GM18519 (cell line): ENCODE results near the gene SLC25A45.
"Not testable (repeated sequence)": the region's sequence is repeated elsewhere in the genome, so short reads cannot be mapped to it uniquely, and the experiment has no call there.

Experiments used
- ATAC-seq: cut with Tn5 transposase; IDR thresholded peaks from one replicate; pipeline ENCODE4 v1.9.1; 2021; ENCODE audit warnings: mild to moderate bottlenecking, moderate library complexity; ENCODE audit not compliant: unreplicated experiment, low FRiP score

SLC25A45 gene

DNA sequence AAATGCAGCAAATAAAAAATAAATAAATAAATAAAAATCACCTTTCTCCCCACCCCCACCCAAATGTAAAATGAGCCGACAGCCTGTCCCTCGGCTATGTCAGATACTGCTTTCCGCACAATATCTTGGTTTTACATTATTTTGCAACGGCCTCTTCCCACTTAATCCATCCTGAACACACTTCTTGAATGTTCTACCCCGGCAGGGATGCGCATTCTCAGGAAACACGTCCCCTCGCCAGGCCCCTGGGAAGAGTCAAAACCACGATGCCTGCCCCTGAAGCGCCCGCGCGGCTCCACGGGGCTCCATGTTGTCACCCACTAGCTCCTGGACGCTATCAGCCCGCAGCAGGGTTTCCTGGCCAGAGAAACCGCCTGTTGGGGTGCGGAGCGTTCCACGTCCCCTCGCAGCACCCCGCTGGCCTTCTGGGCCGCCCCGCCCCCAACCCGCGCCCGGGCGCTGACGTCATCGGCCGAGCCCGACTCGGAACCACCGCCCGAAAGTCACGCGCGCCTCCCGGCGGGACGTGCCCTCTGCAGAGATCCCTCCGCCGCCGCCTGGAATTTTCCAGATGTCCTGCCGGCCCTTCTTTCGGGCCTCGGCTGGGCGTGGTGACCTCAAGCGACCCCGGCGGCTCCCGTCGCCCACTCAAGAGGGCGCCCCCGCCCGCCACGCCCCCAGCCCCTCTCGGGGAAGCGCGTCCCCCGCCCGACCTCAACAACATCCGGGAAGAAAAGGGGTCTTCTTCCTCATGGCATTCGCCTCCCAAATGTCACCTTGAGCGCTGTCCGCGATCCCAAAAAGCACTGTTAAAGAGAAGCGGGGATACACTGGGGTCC is 39.6 kb upstream of the SLC25A45 start:
- no peak for ATAC-seq

DNA sequence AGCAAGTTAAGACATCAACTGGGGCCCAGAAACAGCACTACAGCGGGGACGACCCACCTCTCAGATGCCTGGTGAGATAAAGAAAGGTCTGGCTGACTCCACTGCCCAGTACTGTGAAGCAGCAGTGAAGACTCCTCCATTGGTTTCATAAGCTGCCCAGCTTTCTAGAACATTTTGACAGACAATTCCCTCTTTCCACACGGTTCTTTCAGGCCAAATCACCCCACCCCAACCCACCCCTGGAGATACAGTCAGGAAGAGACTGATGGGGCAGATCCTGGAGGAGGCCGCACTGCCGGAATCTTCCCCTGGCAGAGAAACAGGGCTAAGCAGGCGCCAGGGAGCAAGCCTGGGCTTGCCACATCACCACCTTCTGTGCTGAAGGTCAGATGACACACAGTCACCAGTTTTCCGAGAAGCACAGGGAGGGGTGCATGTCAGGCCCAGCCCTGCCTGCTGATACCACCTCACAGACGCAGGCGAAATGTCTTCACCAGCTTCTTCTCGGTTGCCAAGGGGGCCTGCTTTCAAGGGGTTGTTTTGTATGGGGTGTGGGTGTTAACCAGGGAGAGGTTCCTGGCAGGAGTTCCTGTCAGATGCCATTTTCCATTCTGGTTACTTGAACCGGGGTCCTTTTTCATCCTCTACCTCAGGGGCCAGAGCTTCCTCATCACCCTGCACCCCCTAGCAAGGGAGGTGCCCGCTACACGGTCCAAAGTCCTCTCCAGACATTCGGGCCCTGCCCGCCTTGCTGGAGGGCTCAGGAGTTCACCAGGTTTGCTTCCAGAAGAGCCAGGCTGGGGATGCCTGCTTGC is 38.7 kb upstream of the SLC25A45 start:
- no peak for ATAC-seq

DNA sequence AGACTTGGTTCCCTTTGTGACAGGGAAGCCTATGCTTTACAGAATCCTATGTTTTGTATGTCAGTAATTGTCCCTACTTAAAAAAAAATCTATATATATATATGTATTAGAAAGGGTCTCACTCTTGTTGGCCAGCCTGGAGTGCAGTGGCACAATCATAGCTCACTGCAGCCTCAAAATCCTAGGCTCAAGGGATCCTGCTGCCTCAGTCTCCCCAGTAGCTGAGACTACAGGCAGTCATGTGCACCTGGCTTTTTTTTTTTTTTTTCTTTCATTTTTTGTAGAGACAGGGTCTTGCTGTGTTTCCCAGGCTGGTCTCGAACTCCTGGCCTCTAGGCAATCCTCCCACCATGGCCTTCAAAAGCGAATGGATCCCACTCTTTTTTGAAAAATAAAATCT is 38.1 kb upstream of the SLC25A45 start:
- no peak for ATAC-seq

DNA sequence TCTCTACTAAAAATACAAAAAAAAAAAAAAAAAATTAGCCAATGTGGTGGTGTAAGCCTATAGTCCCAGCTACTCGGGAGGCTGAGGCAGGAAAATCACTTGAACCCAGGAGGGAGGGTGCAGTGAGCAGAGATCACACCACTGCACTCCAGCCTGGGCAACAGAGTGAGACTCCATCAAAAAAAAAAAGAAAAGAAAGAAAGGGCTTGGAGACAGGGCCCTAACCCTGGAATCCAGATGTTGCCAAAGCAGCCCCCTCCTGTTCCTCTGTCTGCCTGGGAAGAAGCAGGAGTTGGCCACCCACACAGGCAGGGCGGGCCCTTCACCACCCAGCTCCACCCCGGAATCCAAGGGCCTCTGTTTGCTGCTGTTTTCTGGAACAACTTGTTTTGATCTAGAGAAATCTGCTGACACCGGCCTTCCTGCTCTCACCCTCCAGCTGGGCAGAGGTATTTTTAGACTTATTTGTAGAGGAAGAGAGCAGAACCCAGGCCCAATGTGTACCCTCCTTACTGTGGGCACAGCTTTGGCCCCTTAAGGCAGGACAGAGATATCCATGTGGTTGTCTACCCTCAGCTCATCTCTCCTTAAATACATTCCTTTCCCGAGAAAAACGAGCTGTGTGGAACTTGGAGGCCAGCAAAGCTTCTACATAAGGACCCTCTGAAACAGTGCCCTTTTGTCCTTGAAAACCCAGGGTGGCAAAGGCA is 37.5 kb upstream of the SLC25A45 start:
- no peak for ATAC-seq

DNA sequence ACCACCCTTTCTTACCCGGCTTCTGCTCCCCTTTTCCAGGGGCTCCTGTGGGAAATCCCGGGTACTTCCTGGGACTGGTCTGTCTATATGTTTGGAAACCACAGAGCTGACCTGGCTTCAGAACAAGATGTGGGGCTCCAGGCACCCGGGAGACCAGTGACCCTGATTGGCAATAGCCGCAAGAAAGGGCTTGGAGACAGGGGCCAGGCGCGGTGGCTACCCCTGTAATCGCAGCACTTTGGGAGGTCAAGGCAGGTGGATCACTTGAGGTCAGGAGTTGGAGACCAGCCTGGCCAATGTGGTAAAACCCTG is 37.0 kb upstream of the SLC25A45 start:
- no peak for ATAC-seq

DNA sequence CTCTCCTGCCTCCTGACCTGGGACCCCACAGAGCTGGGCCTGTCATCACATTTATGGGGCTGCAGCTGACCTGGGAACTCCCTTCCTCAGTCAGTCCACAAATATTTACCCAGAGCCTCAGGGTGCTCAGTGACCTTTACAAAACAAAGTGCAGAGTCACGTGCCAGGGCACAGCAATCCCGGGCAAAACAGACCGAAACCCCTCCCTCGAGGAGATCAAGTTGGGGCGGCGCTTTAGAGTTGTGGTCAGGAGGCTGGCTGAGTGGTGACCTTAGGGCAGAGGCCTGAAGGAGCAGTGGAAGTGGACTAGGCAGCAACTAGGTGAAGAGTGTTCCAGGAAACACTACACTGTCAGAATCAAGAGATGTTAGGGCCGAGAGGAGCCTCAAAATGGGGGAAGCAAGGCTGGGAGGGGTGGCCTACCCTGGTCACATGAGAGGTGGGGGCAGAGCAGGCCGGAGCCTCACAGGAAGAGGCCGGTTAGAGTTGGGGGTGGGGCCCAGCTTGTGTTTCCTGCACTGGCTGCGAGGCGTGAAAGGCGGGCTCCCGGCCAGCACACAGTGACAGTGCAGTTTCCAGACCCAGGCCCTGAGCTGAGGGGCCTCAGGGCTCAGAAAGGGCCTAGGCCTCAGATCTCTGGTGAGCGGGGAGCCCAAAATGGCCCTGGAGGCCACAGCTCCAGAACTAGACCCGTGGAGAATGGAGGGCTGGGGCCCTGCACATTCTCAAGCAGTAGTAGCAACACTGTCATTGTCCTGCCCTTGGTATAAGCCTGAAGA is 36.4 kb upstream of the SLC25A45 start:
- no peak for ATAC-seq

DNA sequence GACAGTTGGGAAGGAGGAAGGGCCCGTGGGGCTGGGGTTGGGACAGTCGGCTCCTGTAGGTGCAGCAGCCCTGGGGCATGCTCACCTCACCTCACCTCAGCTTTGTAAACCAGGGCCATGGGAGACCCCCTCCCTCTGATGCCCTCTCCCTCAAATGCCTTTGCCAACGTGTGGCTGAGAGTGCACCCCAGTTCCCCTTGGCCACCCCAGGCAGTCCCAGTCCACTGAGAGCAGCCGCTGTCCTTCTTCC is 35.9 kb upstream of the SLC25A45 start:
- ATAC-seq: no peak

DNA sequence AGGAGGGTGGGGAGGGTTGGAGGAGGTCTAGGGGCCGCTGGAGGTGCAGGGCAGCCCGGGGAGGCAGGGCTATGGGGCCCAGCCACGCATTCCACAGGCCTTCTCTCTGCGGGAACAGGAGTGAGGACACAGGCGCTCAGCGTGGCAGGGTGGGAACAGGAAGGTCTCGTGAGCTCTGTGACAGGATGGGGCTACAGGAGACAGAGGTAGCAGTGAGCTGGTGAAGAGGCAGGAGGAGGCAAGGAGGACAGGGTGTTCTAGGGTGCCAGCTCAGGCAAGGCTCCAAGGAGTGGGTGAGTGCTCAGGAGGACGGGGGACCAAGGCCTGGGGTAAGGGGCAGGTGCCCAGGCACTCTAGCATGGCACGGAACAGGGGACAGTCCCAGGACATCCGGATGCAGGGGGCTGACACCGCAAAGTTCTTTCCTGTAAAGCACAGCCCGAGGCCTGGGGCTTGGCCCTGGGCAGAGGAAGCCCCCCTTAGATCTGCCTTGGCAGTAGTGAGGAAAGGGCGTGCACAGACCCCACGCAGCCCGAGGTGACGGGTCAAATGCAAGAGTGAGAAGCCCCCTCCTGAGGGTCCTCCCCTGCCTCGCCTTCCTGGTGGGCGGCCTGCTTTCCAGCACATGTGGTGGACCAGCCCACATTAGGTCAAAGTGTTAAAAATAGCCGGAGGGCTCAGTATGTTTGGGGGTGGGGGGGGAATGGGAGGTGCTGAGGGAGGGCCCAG is 35.4 kb upstream of the SLC25A45 start:
- ATAC-seq: no peak

DNA sequence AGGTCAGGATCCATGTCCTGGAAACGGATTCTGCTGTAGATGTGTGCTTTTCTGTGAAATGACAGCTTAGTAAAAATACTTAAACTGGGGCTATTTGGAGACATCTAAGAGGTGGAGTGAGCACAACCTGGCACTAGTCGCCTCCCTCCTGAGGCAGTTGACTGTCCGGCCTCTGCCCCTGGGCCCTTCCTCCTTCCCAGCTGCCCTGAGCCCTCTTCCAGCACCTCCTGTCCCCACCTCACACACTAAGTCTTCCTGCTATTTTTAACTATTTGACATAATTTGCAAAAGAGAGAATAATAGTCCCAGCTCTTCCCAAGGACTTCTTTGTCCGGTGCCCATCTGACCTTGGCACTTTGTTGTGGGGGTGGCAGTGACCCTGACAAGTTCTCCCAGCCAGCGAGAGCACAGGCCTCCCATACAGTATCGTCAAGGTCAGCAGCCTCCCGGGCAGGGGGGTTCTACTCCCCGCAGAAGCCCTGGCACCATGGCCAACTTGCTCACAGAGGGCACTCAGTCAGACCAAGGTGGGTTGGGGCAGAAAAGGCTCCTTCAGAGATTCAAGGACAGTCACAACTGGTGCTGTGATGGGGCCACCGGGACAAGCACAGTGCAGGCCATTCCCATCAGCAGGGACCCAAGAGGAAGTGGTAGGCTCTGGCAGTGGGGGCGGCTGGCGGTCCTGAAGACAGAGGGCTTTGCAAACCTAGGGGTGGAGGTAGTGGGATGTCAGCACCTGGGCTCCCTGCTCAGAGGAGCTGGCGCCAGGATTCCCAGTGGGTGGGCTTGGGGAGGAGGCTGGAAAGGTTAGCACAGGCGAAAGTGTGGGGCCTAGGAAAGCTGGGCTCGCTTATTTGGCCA is 34.6 kb upstream of the SLC25A45 start:
- no peak for ATAC-seq

DNA sequence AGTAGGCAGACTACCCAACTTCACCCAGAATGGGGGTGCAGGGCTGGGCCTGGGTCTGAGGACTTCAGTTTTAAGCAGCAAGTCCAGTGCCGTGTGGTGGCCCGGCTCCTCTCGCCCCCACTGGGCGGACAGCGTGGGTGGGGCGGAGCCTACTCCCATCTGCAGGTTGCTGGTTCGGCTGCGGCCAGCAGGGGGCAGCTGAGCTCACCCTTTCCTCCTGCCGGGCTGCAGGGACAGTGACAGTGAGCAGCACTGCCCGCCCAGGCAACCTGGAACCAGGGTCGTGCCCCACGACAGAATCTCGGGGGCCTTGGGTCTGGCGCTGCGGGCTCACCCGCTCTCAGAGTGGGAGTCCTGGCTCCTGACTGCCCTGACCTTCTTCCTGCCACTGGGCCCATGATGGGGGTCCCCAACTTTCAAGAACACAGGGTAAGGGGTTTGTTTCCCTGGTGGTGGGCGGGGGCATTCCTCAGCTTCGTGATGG is 33.9 kb upstream of the SLC25A45 start:
- ATAC-seq: no peak

DNA sequence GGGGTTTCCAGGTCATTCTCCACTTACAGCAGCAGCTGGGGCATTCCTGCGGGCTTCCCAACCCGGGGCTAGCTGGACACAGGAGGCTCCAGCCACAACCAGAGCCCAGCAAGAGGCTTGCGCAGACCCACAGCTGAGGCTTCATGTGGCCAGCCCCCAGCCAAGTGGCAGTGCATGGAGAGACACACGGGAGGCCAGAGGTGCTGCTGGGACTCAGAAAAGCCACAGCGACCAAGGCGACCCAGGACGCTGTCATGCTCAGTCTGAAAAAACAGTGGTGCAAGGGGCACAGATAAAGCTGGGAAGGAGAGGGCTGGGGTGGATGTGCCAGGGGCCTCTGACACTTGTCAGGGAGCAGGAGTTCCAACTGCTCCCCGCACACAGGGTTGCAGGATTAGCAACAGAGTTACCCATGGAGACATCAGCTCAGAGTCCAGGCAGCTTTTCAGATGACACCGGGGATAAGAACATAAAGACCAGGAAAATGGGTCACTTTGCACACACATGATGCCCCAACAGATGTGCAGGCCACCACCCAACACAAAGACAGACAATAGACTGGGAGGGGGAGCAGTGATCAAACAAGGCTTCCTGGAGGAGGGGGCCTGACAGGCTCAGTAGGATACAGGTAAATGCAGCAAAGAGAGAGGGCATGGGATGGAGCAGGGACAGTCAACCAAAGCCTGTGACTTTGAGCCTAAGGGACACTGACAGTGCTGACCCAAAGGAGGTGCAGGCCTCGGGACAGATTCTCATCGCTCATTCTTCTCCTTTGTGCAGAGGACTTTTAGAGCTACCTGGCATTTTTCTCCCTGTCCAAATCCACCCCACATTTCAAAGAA is 33.3 kb upstream of the SLC25A45 start:
- ATAC-seq: no peak

DNA sequence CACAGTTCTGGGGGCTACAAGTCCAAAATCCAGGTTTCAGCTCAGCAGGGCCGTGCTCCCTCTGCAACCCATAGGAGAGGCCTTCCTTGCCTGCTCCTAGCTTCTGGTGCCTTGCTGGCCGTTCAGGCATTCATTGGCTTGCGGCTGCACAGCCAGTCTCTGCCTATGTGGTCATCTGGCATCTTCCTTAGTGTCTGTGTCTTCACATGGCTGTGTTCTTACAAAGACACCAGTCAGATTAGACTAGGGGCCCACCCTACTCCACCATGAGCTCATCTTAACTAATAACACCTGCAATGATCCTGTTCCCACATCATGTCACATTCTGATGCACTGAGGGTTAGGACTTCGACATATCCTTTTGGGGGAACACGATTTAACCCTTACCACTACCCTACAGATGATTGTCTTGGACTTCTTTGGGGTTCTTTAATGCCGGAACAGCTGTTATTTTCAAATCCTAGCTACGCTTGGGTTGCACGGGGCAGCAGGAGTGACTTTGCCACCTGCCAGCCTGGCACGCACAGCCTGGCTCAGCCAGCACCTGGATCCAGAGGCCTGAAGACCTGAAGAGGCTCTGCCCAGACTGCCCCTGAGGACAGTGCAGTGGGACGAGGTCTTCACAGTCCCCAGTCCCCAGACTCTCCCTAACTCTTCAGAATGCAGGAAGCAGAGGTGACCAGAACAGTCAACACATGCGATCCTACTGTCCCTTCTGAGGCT is 32.5 kb upstream of the SLC25A45 start:
- no peak for ATAC-seq

DNA sequence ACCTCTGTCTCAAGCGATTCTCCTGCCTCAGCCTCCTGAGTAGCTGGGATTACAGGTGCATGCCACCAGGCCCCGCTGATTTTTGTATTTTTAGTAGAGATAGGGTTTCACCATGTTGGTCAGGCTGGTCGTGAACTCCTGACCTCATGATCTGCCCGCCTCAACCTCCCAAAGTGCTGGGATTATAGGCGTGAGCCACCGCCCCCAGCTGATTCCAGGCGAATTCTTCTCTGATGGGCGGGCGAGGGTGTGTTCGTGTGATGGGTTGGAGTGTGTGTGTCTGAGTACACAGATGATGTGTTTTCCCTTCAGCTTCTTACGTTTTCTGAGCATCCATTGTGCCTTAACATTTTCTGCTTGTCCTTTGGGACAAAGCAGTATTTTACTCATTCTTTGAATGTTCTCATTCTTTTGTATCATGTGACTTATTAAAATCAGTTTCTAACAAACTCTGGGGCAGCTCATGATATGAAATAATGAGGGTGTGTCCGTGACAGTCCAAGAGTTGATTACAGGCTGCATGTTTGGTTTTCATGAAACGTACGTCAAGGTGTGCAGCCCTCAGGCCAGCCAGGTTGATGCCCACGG is 30.7 kb upstream of the SLC25A45 start:
- not testable (repeated sequence) for ATAC-seq

DNA sequence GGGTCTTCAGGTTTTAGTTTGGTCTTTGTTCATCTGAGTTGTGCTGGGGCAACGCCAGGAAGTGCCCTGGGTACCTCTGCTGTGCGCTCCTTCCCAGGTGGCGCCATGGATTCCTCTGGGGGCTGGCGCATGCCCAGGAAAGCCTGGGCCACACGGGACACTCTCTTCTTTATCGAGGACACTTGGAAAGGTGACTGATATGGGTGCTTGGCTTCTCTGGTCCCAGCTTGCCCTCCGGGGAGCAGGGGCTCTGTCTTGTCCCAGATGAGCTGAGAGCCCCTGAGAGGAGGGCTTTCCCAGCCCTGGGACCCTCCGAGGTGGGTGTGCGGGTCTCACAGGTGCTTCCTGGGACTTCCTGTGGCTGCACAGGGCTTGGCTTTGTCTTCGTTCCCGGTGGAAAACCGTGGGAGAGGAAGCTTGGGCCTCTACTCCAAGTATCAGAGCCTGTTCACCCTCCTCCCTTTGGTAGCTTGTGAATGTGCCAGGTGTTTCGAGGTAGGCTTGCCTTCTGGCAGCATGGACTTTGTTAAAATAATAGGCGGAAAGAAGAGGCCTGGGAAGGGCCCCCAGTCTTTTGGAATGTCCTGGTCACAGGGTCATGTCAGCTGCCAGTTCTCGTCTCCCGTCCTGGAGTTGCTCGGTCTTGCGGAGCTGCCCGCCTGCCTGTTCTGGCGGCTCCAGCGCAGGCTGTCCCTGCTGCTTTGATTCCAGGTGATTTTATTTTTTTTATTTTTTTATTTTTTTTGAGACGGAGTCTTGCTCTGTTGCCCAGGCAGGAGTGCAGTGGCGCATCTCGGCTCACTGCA is 30.0 kb upstream of the SLC25A45 start:
- no peak for ATAC-seq

DNA sequence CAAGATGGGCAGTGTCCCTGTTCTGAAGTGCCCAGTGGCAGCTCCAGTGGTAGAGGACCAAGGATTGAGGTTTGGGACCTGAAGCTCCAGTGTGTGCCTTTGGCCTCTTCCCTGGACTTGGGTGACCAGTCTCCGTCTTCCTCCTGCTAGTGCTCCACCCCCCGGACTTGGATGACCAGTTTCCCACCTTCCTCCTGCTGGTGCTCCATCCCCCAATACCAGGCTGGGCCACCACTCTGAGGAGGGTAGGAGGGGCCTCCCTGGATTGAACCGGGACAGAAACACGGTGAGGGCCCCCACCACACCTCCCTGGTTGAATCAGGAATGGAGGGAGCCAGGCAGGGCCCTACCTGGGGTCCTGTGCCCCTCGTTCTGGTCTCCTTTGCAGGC is 29.2 kb upstream of the SLC25A45 start:
- ATAC-seq: no peak

DNA sequence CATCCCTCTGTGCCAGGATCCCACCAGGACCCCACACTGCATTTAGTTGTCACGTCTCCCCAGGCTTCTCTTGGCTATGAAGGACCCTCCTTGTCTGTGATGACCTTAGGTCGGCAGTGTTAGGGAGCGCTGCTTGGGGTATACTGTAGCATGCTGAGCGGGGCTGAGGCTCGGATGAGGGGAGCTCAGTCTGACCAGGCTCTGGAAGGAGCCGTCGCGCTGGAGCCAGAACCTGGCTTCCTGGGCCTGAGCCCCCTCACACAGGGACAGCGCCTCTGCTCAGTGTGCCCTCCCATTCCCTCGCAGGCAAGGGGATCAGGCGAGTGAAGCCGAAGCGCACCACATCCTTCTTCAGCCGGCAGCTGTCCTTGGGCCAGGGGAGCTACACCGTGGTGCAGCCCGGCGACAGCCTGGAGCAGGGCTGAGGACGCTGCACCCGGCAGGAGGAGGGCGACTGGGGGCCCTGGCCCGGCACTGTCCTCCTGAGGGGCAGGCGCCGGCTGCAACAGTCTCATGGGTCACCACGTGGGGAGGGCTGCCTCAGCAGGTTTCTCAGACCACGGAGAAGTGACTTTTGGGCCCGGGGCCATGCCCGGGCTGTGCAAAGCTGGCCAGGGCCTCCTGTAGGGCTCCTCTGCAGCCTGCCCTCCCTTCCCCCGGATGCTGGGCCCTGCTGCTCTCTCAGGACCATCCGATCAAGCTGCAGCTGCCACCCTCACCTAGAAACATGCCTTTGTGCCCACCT is 28.7 kb upstream of the SLC25A45 start:
- no peak for ATAC-seq
